ENCODE data around the gene KLF18.
"Not testable (repeated sequence)": the region's sequence is repeated elsewhere in the genome, so short reads cannot be mapped to it uniquely, and the experiment has no call there.

The KLF18 gene

GRCh38 chr1:44129616-44130500 is 11.6 kb downstream of the KLF18 start:
- TF ChIP-seq CTCF (IDR thresholded peaks at IDR 0.05; ENCODE audit: low read depth, low read length), result no peak

GRCh38 chr1:44120398-44120949 is 21.0 kb downstream of the KLF18 start:
- DNase-seq (ENCODE audit: low read depth in 2 of 2), result no peak
- TF ChIP-seq CTCF (IDR thresholded peaks at IDR 0.05; ENCODE audit: low read depth, low read length), result no peak
- H3K4me3 ChIP-seq (replicated peaks in 1 of 2; ENCODE audit: low read depth in 2 of 2, low read length in 2 of 2), result no peak overlapping the region

More at GRCh38 chr1:44129616-44130500, 11.6 kb downstream of the KLF18 start:
- no peak for DNase-seq (ENCODE audit: low read depth in 2 of 2)
- H3K4me3 ChIP-seq (replicated peaks in 1 of 2; ENCODE audit: low read depth in 2 of 2, low read length in 2 of 2), result no peak overlapping the region

GRCh38 chr1:44119525-44119924 is 21.9 kb downstream of the KLF18 start:
- no peak for DNase-seq (ENCODE audit: low read depth in 2 of 2)
- no peak overlapping the region for H3K4me3 ChIP-seq (replicated peaks in 1 of 2; ENCODE audit: low read depth in 2 of 2, low read length in 2 of 2)
- no peak for TF ChIP-seq CTCF (IDR thresholded peaks at IDR 0.05; ENCODE audit: low read depth, low read length)

- H3K4me3 ChIP-seq (replicated peaks in 1 of 2; ENCODE audit: low read depth in 2 of 2, low read length in 2 of 2), result no peak within 1 kb of the TSS
- no peak for TF ChIP-seq CTCF (IDR thresholded peaks at IDR 0.05; ENCODE audit: low read depth, low read length)
- DNase-seq (ENCODE audit: low read depth in 2 of 2), result no peak
Measured at GRCh38 chr1:44118682-44119081, 22.7 kb downstream of the KLF18 start, which contains the start of gene KLF17. Gene KLF17, plus strand, starts transcription at chr1:44118821. Its CDS starts 87 bp downstream, at chr1:44118908.

GRCh38 chr1:44117272-44117671 is 24.2 kb downstream of the KLF18 start:
- DNase-seq (ENCODE audit: low read depth in 2 of 2); H3K4me3 ChIP-seq (replicated peaks in 1 of 2; ENCODE audit: low read depth in 2 of 2, low read length in 2 of 2): not testable (repeated sequence)

- no peak for TF ChIP-seq CTCF (IDR thresholded peaks at IDR 0.05; ENCODE audit: low read depth, low read length)
- no peak for DNase-seq (ENCODE audit: low read depth in 2 of 2)
- no peak overlapping the region for H3K4me3 ChIP-seq (replicated peaks in 1 of 2; ENCODE audit: low read depth in 2 of 2, low read length in 2 of 2)
Measured at GRCh38 chr1:44114098-44114497, 27.3 kb downstream of the KLF18 start.

- TF ChIP-seq CTCF (IDR thresholded peaks at IDR 0.05; ENCODE audit: low read depth, low read length), result no peak
- H3K4me3 ChIP-seq (replicated peaks in 1 of 2; ENCODE audit: low read depth in 2 of 2, low read length in 2 of 2), result no peak overlapping the region
- no peak for DNase-seq (ENCODE audit: low read depth in 2 of 2)
Measured at GRCh38 chr1:44113095-44113609, 28.3 kb downstream of the KLF18 start.

All from cardiac fibroblast (primary cell).